ENCODE measurements around the gene ASIC4. TPM values are rescaled to one million over a fixed set of nuclear protein-coding genes. Genes with fewer than 3 reads are reported as not detected.

ASIC4 gene
- total and polyA plus RNA-seq, 2 of the 13 experiments (the other 11 are each of a cell fraction or from before 2014, with no cell fraction given) = 0.03 TPM; not detected in 1

DNA sequence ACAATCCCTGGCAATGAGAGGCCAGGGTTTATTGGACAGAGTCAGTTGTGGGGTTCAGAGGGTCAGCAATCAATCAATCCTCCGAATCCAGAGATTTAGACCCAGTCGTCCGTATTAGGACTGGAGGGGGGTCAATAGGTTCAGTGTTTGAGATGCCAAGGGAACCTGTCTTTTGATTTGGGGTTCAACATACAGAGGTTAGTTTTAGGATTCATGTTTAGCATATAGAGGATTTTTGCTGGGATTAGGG is 15.3 kb upstream of the ASIC4 start:
- BruUV-seq (replicated peaks) = no TSS peak
- in situ Hi-C loops (cut with HindIII; ENCODE audit: extremely low pct_ligation_motif_present, low pct_unique_long_range_greater_than_20kb) = no loop called here
- H3K36me3 ChIP-seq (replicated peaks in 1 of 2; ENCODE audit: control insufficient read depth in 1 of 2, insufficient read depth in 2 of 2, low read length in 2 of 2) = peaks cover 3 to 9% of the 10 kb centered on the region in 2 experiments; a peak in 4 of 5 replicates
- H3K9ac ChIP-seq (ENCODE audit: insufficient read depth, low read depth, low read length) = peak overlapping the region; percentile 96
- peak overlapping the region; percentile 70 for H3K27ac ChIP-seq (ENCODE audit: extremely low read length, insufficient read depth, low read length)
- POLR2A ChIA-PET = interaction anchor here (0.8 to 4.4 kb wide), 20 partner anchors 12 to 497 kb away, joined by 3 to 94 read pairs (median 8); partner anchors contain the start of genes ASIC4, CHPF, DNAJB2 and DNPEP
- no peaks in the 10 kb centered on the region for H4K20me1 ChIP-seq (ENCODE audit: insufficient read depth, low read length)
- whole genome bisulfite sequencing (ENCODE audit: low lambda C conversion rate) = 0% methylated on average over 3 of the region's 3 CpGs
- peak overlapping the region; percentile 97 for H3K4me2 ChIP-seq (ENCODE audit: low read depth, low read length)
- ATAC-seq (no peak), DNase-seq (ENCODE audit: low spot score) (no peak), FAIRE-seq (no peak)
- no peak overlapping the region for H2AFZ ChIP-seq (ENCODE audit: low read length)
- peaks cover 6 to 35% of the 10 kb centered on the region in 2 experiments; a peak in 4 of 5 replicates for H3K27me3 ChIP-seq (ENCODE audit: control insufficient read depth in 1 of 2, insufficient read depth in 2 of 2, low read length in 2 of 2)
- intact Hi-C loops (cut with micrococcal nuclease; ENCODE audit: unreplicated experiment) = loop anchor here (5.0 kb wide), 2 partner anchors 98 to 112 kb away; partner anchors contain the start of genes DNPEP and STK11IP
- CTCF ChIA-PET (ENCODE audit: low intra/inter-chr PET ratio, low total read pairs) = no interaction called here
- H3K4me1 ChIP-seq (ENCODE audit: insufficient read depth, low read length) = peaks cover 56% of the 10 kb centered on the region
- H3K9me3 ChIP-seq (ENCODE audit: low read length) = no peaks in the 10 kb centered on the region
- peak overlapping the region; percentile 79 to 93 (median 89) for H3K4me3 ChIP-seq (replicated peaks in 1 of 3; ENCODE audit: insufficient read depth in 1 of 3, low read depth in 2 of 3, low read length in 3 of 3)
- peaks cover 12% of the 10 kb centered on the region for H3K79me2 ChIP-seq (ENCODE audit: insufficient read depth, low read length)
- TF ChIP-seq, protein P1, sequence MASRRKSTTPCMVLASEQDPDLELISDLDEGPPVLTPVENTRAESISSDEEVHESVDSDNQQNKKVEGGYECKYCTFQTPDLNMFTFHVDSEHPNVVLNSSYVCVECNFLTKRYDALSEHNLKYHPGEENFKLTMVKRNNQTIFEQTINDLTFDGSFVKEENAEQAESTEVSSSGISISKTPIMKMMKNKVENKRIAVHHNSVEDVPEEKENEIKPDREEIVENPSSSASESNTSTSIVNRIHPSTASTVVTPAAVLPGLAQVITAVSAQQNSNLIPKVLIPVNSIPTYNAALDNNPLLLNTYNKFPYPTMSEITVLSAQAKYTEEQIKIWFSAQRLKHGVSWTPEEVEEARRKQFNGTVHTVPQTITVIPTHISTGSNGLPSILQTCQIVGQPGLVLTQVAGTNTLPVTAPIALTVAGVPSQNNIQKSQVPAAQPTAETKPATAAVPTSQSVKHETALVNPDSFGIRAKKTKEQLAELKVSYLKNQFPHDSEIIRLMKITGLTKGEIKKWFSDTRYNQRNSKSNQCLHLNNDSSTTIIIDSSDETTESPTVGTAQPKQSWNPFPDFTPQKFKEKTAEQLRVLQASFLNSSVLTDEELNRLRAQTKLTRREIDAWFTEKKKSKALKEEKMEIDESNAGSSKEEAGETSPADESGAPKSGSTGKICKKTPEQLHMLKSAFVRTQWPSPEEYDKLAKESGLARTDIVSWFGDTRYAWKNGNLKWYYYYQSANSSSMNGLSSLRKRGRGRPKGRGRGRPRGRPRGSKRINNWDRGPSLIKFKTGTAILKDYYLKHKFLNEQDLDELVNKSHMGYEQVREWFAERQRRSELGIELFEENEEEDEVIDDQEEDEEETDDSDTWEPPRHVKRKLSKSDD (CRISPR knock-in tag; IDR thresholded peaks at IDR 0.05; ENCODE audit: low read depth) = no peak
- no peak for TF ChIP-seq SP2 (CRISPR knock-in tag; IDR thresholded peaks at IDR 0.05)
- TF ChIP-seq ZSCAN30 (CRISPR knock-in tag; IDR thresholded peaks at IDR 0.05) = peak; percentile 17; the same call in 1 of the 2 replicates
- TF ChIP-seq ZNF615 (CRISPR knock-in tag; IDR thresholded peaks at IDR 0.05; ENCODE audit: borderline replicate concordance) = no peak
- TF ChIP-seq, protein P2, sequence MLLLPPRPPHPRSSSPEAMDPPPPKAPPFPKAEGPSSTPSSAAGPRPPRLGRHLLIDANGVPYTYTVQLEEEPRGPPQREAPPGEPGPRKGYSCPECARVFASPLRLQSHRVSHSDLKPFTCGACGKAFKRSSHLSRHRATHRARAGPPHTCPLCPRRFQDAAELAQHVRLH (CRISPR knock-in tag; IDR thresholded peaks at IDR 0.05; ENCODE audit: borderline replicate concordance, low read depth) = 0 out of 2 replicates have a peak, but pooled peaks have one; percentile 2
- TF ChIP-seq HNF4G (IDR thresholded peaks at IDR 0.05; ENCODE audit: borderline replicate concordance, low read depth, low read length) = no peak
- TF ChIP-seq HNF4G (CRISPR knock-in tag; IDR thresholded peaks at IDR 0.05; ENCODE audit: borderline replicate concordance, low read depth) = 0 out of 2 replicates have a peak, but pooled peaks have one; percentile 7
- no peak for TF ChIP-seq REL (CRISPR knock-in tag; conservative IDR thresholded peaks at IDR 0.05)
- no peak for TF ChIP-seq ZSCAN20 (CRISPR knock-in tag; IDR thresholded peaks at IDR 0.05; ENCODE audit: borderline replicate concordance)
- peak; percentile 1; the same call in 1 of the 2 replicates for TF ChIP-seq KDM4B (CRISPR knock-in tag; IDR thresholded peaks at IDR 0.05)
- TF ChIP-seq KDM5A (IDR thresholded peaks at IDR 0.05; ENCODE audit: borderline replicate concordance, low read length) = peak; percentile 79
- TF ChIP-seq MYNN (CRISPR knock-in tag; IDR thresholded peaks at IDR 0.05; ENCODE audit: low read depth) = no peak
- no peak for TF ChIP-seq CREB1 (IDR thresholded peaks at IDR 0.05)
- TF ChIP-seq CREB1 (CRISPR knock-in tag; IDR thresholded peaks at IDR 0.05) = 0 out of 2 replicates have a peak, but pooled peaks have one; percentile 10
- TF ChIP-seq, protein P3, sequence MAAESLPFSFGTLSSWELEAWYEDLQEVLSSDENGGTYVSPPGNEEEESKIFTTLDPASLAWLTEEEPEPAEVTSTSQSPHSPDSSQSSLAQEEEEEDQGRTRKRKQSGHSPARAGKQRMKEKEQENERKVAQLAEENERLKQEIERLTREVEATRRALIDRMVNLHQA (CRISPR knock-in tag; IDR thresholded peaks at IDR 0.05) = 0 out of 2 replicates have a peak, but pooled peaks have one; percentile 1
- no peak for TF ChIP-seq IKZF1 (IDR thresholded peaks at IDR 0.05)
- TF ChIP-seq, protein P4, sequence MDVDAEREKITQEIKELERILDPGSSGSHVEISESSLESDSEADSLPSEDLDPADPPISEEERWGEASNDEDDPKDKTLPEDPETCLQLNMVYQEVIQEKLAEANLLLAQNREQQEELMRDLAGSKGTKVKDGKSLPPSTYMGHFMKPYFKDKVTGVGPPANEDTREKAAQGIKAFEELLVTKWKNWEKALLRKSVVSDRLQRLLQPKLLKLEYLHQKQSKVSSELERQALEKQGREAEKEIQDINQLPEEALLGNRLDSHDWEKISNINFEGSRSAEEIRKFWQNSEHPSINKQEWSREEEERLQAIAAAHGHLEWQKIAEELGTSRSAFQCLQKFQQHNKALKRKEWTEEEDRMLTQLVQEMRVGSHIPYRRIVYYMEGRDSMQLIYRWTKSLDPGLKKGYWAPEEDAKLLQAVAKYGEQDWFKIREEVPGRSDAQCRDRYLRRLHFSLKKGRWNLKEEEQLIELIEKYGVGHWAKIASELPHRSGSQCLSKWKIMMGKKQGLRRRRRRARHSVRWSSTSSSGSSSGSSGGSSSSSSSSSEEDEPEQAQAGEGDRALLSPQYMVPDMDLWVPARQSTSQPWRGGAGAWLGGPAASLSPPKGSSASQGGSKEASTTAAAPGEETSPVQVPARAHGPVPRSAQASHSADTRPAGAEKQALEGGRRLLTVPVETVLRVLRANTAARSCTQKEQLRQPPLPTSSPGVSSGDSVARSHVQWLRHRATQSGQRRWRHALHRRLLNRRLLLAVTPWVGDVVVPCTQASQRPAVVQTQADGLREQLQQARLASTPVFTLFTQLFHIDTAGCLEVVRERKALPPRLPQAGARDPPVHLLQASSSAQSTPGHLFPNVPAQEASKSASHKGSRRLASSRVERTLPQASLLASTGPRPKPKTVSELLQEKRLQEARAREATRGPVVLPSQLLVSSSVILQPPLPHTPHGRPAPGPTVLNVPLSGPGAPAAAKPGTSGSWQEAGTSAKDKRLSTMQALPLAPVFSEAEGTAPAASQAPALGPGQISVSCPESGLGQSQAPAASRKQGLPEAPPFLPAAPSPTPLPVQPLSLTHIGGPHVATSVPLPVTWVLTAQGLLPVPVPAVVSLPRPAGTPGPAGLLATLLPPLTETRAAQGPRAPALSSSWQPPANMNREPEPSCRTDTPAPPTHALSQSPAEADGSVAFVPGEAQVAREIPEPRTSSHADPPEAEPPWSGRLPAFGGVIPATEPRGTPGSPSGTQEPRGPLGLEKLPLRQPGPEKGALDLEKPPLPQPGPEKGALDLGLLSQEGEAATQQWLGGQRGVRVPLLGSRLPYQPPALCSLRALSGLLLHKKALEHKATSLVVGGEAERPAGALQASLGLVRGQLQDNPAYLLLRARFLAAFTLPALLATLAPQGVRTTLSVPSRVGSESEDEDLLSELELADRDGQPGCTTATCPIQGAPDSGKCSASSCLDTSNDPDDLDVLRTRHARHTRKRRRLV (CRISPR knock-in tag; IDR thresholded peaks at IDR 0.05) = no peak
- TF ChIP-seq CHD2 (IDR thresholded peaks at IDR 0.05; ENCODE audit: low read depth, low read length) = no peak

Data from HepG2 (cell line).